Osteocyte (in vitro differentiated cells): ENCODE results near the gene EIF2B5. TPM values are rescaled to one million over a fixed set of nuclear protein-coding genes. Genes with fewer than 3 reads are reported as not detected.
A peak's percentile ranks its signal among the peaks of the same experiment; 100 is the strongest.

Experiments used
- DNase-seq: peaks from one replicate; pipeline ENCODE4 v3.0.0; 2021; ENCODE audit warnings: mixed read lengths; ENCODE audit not compliant: unreplicated experiment; ENCODE audit errors: extremely low spot score
- H3K27ac Mint-ChIP-seq: one replicate; pipeline ENCODE4 v1.8.0; 2021; ENCODE audit warnings: mild to moderate bottlenecking, mixed read lengths; ENCODE audit not compliant: unreplicated experiment
- H3K27me3 Mint-ChIP-seq: one replicate; pipeline ENCODE4 v1.8.0; 2021; ENCODE audit warnings: mixed read lengths; ENCODE audit not compliant: unreplicated experiment
- H3K36me3 Mint-ChIP-seq: one replicate; pipeline ENCODE4 v1.8.0; 2021; ENCODE audit warnings: mixed read lengths; ENCODE audit not compliant: unreplicated experiment
- H3K4me1 Mint-ChIP-seq: one replicate; pipeline ENCODE4 v1.8.0; 2021; ENCODE audit warnings: mixed read lengths; ENCODE audit not compliant: unreplicated experiment
- H3K4me3 Mint-ChIP-seq: one replicate; pipeline ENCODE4 v1.8.0; 2021; ENCODE audit warnings: mild to moderate bottlenecking, moderate library complexity, mixed read lengths; ENCODE audit not compliant: unreplicated experiment
- H3K9me3 Mint-ChIP-seq: one replicate; pipeline ENCODE4 v1.8.0; 2021; ENCODE audit warnings: mixed read lengths; ENCODE audit not compliant: unreplicated experiment
- total RNA-seq: library from RNA; stranded (reverse); gene quantifications from 2 replicates; pipeline ENCODE4 v1.2.1, GENCODE V29; 2021
- TF ChIP-seq, protein P1 (sequence below): fragments of 200-600 bp; sonication (generic); IDR thresholded peaks from 2 replicates; pipeline ENCODE4 v1.5.0; 2021; ENCODE audit warnings: antibody characterized with exemption, mild to moderate bottlenecking, moderate library complexity

Gene EIF2B5
- total RNA-seq, 1 donor from 2014 or later = 30.3 TPM

DNA sequence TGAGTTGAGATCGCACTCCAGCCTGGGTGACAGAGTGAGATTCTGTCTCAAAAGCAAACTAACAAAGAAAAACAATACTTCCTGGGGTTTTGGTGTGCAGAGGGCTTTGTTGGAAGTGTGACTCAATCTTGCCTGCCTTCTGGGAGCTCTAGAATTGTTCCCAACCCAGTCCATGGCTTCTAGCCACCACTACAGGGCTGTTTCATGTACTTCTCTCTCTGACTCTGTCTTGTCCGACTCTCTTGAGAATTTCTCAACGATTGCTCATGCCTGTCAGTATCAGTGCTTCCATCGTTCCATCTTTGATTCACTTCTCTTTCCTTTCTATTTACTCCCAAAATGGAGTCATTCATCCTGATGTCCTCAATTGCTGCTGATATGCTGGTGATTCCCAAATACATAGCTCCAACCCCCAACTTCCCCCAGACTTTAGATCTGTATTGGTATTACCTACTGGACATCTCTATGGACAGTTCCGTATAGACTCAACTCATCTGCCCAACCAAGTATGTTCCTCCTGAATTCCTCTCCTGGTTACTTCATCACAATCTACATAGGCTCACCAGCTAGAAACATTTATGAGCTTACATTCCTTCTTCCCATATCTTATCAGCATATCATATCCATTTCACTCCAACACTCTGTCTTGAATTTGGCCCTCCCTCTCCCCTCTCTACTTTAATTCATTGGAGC, 37.7 kb downstream of the EIF2B5 start:
- H3K27ac Mint-ChIP-seq = peak overlapping the region; percentile 89
- no peak overlapping the region for H3K4me3 Mint-ChIP-seq
- DNase-seq = no peak
- no peaks in the 10 kb centered on the region for H3K9me3 Mint-ChIP-seq
- peaks cover 17% of the 10 kb centered on the region for H3K36me3 Mint-ChIP-seq
- TF ChIP-seq, protein P1, sequence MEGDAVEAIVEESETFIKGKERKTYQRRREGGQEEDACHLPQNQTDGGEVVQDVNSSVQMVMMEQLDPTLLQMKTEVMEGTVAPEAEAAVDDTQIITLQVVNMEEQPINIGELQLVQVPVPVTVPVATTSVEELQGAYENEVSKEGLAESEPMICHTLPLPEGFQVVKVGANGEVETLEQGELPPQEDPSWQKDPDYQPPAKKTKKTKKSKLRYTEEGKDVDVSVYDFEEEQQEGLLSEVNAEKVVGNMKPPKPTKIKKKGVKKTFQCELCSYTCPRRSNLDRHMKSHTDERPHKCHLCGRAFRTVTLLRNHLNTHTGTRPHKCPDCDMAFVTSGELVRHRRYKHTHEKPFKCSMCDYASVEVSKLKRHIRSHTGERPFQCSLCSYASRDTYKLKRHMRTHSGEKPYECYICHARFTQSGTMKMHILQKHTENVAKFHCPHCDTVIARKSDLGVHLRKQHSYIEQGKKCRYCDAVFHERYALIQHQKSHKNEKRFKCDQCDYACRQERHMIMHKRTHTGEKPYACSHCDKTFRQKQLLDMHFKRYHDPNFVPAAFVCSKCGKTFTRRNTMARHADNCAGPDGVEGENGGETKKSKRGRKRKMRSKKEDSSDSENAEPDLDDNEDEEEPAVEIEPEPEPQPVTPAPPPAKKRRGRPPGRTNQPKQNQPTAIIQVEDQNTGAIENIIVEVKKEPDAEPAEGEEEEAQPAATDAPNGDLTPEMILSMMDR = no peak
- H3K27me3 Mint-ChIP-seq = no peaks in the 10 kb centered on the region
- peaks cover 75% of the 10 kb centered on the region for H3K4me1 Mint-ChIP-seq

DNA sequence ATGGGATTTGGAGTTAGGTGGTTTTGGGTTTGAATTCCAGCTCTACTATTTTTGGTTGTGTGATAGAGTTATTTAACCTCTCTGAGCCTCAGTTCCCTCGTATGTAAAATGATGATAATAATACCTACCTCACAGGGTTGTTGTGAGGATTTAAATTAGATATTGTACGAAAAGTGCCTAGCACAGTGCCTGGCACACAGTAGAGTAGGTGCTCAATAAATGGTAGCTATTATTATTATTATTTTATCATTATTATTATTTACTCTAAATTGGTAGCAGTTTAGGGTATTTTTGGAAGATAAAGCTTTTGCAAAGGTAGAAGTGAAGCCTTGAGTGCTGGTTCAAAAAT, 38.2 kb downstream of the EIF2B5 start:
- Mint-ChIP-seq H3K27ac (peak overlapping the region; percentile 89), H3K4me3 (no peak overlapping the region), H3K36me3 (peaks cover 19% of the 10 kb centered on the region), H3K9me3 (no peaks in the 10 kb centered on the region), H3K27me3 (no peaks in the 10 kb centered on the region), H3K4me1 (peaks cover 74% of the 10 kb centered on the region)
- TF ChIP-seq, protein P1 = no peak
- DNase-seq = no peak

DNA sequence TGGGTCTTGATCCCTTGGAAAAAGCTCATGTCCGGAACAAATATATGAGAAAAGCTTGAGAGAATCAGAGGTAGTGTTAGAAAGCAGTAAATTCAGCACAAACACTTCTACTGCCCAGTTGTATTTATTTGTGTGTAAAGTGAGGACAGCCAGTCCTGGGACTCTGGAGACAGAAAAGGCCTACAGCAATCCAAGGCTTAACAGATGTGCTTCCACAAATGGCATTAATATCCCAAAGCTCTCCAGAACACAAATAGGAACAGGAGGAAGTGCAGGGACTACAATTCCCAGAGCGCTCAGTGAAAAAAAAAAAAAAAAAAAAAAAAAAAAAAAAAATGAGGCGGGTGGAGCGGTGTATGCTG, 39.1 kb downstream of the EIF2B5 start:
- peak overlapping the region; percentile 78 for H3K27ac Mint-ChIP-seq
- H3K4me3 Mint-ChIP-seq = peak overlapping the region; percentile 97
- H3K4me1 Mint-ChIP-seq = peaks cover 65% of the 10 kb centered on the region
- TF ChIP-seq, protein P1 = no peak
- H3K27me3 Mint-ChIP-seq = no peaks in the 10 kb centered on the region
- no peak for DNase-seq
- H3K36me3 Mint-ChIP-seq = peaks cover 18% of the 10 kb centered on the region
- H3K9me3 Mint-ChIP-seq = no peaks in the 10 kb centered on the region

DNA sequence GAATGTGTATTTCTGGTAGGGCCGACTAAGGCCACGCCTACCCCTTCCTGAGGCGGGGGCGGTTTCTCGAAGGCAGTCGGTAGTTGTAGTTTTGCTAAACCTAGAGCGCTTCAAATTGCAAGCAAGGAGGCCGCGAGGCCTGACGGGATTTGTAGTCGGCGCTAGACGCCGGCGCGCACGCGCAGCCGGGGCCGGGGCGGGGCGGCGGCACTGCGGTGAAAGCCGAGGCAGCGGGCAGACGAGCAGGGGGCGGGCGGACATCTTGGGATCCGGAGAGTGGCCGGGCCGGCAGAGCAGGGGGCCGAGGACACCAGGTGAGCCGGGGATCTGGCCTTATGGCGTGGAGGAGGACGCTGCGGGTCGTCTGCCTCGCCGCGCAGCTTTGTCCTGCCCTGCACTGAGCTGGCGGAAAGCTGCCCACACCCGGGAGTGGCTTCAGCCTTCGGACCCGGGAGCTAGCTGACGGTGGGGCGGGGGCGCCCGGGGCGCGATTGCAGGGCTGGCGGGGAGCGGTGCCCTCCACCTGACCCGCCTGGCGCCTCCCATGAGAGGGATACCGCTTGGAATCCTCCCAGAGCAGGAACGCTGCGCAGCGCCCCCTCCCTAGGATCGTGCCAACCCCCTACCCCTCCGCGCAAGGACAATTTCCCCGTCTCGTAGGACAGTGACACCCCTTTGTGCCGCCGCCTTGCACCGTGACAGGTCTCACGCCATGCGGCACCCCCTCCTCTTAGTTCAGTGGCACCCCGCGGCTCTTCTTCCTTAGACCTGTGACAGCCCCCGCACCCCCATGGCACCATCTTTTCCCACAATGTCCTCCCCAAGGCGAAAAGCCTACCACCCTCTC, 39.7 kb downstream of the EIF2B5 start, which contains the start of gene AP2M1:
TSS of gene AP2M1 (plus strand) at position 210 of the 847 bp plus-strand sequence. CDS start 2,139 bp downstream, outside the sequence.
- Mint-ChIP-seq H3K27me3 (no peaks in the 10 kb centered on the region), H3K4me3 (peak within 1 kb of the TSS; percentile 97), H3K27ac (peak within 1 kb of the TSS; percentile 94), H3K4me1 (peaks cover 64% of the 10 kb centered on the region), H3K9me3 (no peaks in the 10 kb centered on the region), H3K36me3 (peaks cover 23% of the 10 kb centered on the region)
- TF ChIP-seq, protein P1 = no peak
- peak; percentile 100 for DNase-seq

DNA sequence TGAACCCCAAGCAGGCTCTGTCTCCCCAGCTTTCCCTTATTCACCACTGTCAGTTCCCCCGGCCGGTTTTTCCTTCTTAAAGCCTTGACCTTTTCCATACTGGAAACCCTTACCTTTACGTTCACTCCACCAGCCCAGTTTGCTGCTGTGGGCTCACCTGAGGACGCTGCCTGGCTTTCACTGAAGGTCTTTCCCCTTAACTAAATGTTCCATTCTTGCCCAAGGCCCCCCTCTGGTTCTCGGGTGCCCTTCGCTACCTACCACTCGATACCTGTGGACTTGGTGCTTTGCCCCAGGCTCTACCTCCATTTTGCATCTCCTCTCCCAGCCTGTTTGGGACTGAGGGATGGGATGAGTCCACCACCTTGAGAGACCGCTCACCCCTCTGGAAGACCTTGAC, 40.3 kb downstream of the EIF2B5 start:
- DNase-seq = no peak
- Mint-ChIP-seq H3K9me3 (no peaks in the 10 kb centered on the region), H3K27me3 (no peaks in the 10 kb centered on the region), H3K4me3 (peak overlapping the region; percentile 97), H3K36me3 (peaks cover 28% of the 10 kb centered on the region), H3K4me1 (peaks cover 64% of the 10 kb centered on the region), H3K27ac (peak overlapping the region; percentile 94)
- TF ChIP-seq, protein P1 = no peak
